ENCODE measurements around the gene PCBP3.

- TF ChIP-seq CTCF (IDR thresholded peaks at IDR 0.05) (no peak), POLR2A (IDR thresholded peaks at IDR 0.05) (no peak)
Observed at GRCh38 chr21:45877821-45878469, 234.4 kb downstream of the PCBP3 start.
